Thoracic aorta (tissue), 2 donors: ENCODE results near the gene B3GNT9. TPM values are rescaled to one million over a fixed set of nuclear protein-coding genes. Genes with fewer than 3 reads are reported as not detected.

Source experiments
- ATAC-seq: fragments of 150-250 bp; one replicate; pipeline ENCODE4 v1.8.0; 2017; ENCODE audit warnings: low read depth; ENCODE audit not compliant: insufficient number of reproducible peaks, low FRiP score
- DNase-seq: peaks from one replicate; pipeline ENCODE4 v3.0.0-alpha.2; 2020; ENCODE audit warnings: low spot score
- H3K27ac ChIP-seq, 2 donors: fragments of 200-600 bp; sonication (generic); 1 replicate in 1 of 2; 2 replicates in 1 of 2; pipeline ENCODE4 v1.5.1; 2016; ENCODE audit warnings: mild to moderate bottlenecking in 2 of 2, moderate library complexity in 2 of 2
- H3K27me3 ChIP-seq: fragments of 200-600 bp; sonication (generic); replicated peaks from 2 replicates; pipeline ENCODE4 v1.6.0; 2016; ENCODE audit warnings: mild to moderate bottlenecking; ENCODE audit not compliant: insufficient read depth
- H3K36me3 ChIP-seq: fragments of 200-600 bp; sonication (generic); one replicate; pipeline ENCODE4 v1.5.1; 2016
- H3K4me1 ChIP-seq, 2 donors: fragments of 200-600 bp; sonication (generic); 1 replicate in 1 of 2; 2 replicates in 1 of 2; pipeline versions ENCODE4 v1.5.1 to v1.6.0; 2016; ENCODE audit warnings: low read depth in 2 of 2, mild to moderate bottlenecking in 1 of 2; ENCODE audit not compliant: control insufficient read depth in 1 of 2
- H3K4me3 ChIP-seq: fragments of 200-600 bp; sonication (generic); 2 replicates; pipeline ENCODE4 v1.5.1; 2016; ENCODE audit warnings: mild to moderate bottlenecking
- H3K9me3 ChIP-seq: fragments of 200-600 bp; sonication (generic); 2 replicates; pipeline ENCODE4 v1.5.1; 2016
- total RNA-seq, 2 donors: library from RNA; depleted of rRNA; stranded (reverse); fragments of >200 nt; gene quantifications; one replicate each; pipeline versions ENCODE4 v1.1.0 to v1.2.3, GENCODE V29; 2016
- TF ChIP-seq, protein P1 (sequence below): fragments of 200-600 bp; sonication (generic); IDR thresholded peaks from one replicate; pipeline ENCODE4 v1.5.1; 2019; ENCODE audit warnings: antibody characterized with exemption

The B3GNT9 gene
- total RNA-seq, 2 donors from 2014 or later, result 33.5 to 59.6 TPM

DNA sequence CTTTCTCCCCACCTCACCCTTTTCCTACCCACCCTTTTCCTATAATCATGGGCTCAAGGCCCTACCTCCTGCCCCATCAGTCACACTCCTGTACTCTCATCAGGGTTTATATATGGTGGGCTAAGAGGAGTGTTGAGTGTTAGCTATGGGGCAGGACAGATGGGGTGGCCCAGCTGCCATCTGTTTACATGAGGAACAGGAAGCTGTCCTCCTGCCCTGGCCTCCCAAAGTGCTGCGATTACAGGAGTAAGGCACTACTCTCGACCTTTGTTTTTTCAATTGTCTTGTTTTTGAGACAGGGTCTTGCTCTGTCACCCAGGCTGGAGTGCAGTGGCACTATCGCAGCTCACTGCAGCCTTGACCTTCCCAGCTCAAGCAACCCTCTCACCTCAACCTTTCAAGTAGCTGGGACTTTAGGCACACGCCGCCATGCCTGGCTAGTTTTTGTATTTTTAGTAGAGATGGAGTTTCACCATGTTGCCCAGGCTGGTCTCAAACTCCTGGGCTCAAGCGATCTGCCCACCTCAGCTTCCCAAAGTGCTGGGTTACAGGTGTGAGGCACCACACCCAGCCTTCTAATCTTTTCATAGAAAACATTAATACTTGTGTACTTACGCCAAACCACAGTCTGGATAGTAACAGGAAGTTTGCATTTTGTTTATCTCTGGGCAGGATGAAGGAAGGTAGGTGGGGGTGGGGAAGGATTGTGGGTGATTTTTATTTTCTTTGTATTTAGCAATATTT, 7.3 kb upstream of the B3GNT9 start:
- DNase-seq (no peak), ATAC-seq (no peak)
- no peaks in the 10 kb centered on the region for H3K9me3 ChIP-seq
- no peaks in the 10 kb centered on the region for H3K36me3 ChIP-seq
- H3K27ac ChIP-seq, result no peak overlapping the region
- TF ChIP-seq, protein P1, sequence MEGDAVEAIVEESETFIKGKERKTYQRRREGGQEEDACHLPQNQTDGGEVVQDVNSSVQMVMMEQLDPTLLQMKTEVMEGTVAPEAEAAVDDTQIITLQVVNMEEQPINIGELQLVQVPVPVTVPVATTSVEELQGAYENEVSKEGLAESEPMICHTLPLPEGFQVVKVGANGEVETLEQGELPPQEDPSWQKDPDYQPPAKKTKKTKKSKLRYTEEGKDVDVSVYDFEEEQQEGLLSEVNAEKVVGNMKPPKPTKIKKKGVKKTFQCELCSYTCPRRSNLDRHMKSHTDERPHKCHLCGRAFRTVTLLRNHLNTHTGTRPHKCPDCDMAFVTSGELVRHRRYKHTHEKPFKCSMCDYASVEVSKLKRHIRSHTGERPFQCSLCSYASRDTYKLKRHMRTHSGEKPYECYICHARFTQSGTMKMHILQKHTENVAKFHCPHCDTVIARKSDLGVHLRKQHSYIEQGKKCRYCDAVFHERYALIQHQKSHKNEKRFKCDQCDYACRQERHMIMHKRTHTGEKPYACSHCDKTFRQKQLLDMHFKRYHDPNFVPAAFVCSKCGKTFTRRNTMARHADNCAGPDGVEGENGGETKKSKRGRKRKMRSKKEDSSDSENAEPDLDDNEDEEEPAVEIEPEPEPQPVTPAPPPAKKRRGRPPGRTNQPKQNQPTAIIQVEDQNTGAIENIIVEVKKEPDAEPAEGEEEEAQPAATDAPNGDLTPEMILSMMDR, result no peak
- peaks cover 19 to 50% of the 10 kb centered on the region in 2 donors for H3K4me1 ChIP-seq
- no peaks in the 10 kb centered on the region for H3K27me3 ChIP-seq
- H3K4me3 ChIP-seq, result no peak overlapping the region

DNA sequence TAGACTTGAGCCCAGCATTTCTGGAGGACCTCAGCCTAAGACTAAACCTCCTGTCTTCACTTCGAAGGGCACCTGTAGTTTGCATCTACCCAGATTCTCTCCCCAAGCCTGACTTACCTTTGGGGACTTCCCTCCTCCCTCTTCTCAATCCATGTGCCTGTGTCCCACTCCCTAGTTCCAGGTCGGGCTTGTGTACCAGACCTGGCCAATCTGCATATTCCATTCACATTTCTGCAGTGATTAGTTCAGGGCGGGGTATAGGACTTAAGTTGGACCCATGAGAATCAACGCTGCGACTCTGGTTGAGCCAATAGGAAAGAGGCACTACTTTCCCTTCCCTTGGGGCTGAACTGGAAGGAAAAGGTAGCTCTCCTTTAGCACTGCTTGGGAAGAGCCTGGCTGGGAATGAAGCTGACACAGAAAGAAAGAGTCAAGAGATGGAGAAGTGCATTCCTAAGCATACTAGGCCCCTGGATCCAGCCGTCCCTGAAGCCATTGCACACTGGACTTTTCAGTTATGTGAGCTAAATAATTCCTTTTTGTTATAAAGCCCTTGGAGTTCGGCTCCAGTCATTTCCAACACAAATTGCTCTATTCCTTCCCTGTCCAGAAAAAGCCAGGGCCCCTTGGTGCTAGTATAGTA, 6.4 kb upstream of the B3GNT9 start:
- TF ChIP-seq, protein P1, result no peak
- Histone ChIP-seq H3K27ac (no peak overlapping the region), H3K4me1 (peaks cover 16 to 41% of the 10 kb centered on the region in 2 donors), H3K4me3 (no peak overlapping the region), H3K27me3 (no peaks in the 10 kb centered on the region), H3K36me3 (no peaks in the 10 kb centered on the region), H3K9me3 (no peaks in the 10 kb centered on the region)
- DNase-seq, result no peak
- no peak for ATAC-seq

DNA sequence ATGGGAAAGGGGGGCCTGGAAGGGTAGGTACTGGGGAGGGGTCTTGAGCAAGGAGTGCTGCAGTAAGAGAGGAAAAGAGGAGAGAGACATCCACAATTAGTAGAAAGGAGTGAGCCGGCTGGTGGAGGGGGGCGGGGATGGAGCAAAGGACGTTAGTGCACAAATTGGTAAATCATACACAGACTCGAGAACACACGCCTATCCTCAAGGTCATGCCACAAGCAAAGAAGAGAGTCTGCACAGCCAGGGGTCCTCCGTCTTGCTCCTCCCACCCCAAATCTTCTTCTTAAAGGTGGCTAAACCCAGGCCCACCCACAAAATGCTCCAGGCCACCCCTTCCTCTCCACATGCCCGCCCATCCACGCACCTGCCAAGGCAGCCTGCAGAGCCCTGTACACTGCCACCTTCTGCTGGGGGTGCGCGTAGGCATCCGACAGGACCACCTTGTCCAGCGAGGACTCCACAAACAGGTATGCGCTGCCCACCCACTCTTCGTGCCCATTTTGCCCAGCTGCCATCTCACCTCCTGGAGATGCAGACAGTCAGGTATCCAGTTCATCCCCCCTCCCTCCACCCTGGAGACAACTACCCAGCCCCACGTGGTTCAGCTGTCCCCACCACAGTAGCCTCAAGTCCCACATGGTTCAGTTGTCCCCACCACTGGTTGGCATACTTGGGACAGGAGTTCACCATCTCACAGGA, 5.5 kb upstream of the B3GNT9 start:
- TF ChIP-seq, protein P1, result no peak
- Histone ChIP-seq H3K4me3 (no peak overlapping the region), H3K27me3 (no peaks in the 10 kb centered on the region), H3K9me3 (no peaks in the 10 kb centered on the region), H3K36me3 (no peaks in the 10 kb centered on the region), H3K4me1 (peaks cover 15 to 35% of the 10 kb centered on the region in 2 donors), H3K27ac (no peak overlapping the region)
- ATAC-seq (no peak), DNase-seq (no peak)

DNA sequence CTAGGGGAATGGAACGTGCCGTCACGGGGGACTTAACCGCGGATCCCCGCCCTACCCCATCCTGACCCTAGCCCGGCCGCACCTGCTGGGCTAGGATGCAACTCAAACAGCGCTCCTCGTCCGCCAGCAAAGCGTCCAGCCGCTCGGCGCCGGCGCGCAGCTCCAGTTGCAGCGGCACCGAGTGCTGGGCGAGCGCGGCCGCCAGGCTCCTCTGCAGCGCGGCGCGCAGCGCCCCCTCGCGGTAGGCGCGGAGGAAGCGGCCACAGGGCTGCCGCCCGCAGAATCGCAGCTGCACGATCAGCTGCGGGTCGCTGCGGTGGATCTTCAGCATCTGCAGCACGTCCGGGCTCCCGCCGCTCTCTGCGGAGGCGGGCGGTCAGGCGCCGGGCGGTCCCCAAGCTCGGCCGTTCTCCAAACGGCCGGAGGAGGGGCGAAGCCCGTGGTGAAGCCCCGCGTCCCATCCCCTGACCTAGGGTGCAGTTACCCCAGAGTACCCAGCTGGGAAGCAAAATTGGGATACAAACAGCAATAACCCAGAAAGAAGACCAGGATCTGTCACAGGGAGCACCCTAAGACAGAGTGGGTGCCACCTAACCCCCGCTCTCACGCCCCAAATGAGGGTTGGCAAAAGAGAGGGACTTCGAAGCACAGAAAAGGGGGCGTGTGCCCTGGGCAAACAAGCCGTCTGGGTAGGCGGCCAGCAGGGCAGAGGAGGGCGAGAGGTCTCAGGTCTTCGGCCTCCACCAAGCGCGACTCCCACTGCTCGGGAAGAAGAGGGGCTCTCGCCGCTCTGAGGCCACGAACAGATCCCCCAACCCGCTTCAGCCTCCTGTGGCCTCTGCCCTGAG, 4.7 kb upstream of the B3GNT9 start:
- Histone ChIP-seq H3K4me1 (peaks cover 12 to 36% of the 10 kb centered on the region in 2 donors), H3K36me3 (no peaks in the 10 kb centered on the region), H3K27me3 (no peaks in the 10 kb centered on the region), H3K27ac (no peak overlapping the region), H3K9me3 (no peaks in the 10 kb centered on the region), H3K4me3 (peak overlapping the region; percentile 62)
- TF ChIP-seq, protein P1, result peak; percentile 98
- DNase-seq, result no peak
- ATAC-seq, result no peak
